Measurements from ENCODE around the gene DNAJB8.

- no peak for TF ChIP-seq CEBPB (IDR thresholded peaks at IDR 0.05)
- TF ChIP-seq ZBTB7A (IDR thresholded peaks at IDR 0.05; ENCODE audit: low read depth): no peak
- TF ChIP-seq FOXM1 (IDR thresholded peaks at IDR 0.05; ENCODE audit: borderline replicate concordance, low read depth): no peak
- no peak for TF ChIP-seq CREB1 (IDR thresholded peaks at IDR 0.05; ENCODE audit: low read depth)
- TF ChIP-seq MAX (IDR thresholded peaks at IDR 0.05): no peak
- no peak for TF ChIP-seq TAF1 (IDR thresholded peaks at IDR 0.05; ENCODE audit: low read depth)
These were observed 30.5 kb downstream of the DNAJB8 start for GRCh38 chr3:128436214-128436613.

Data from Ishikawa (cell line).